CD4-positive, alpha-beta T cell treated with Interleukin-10 for 1 hour (primary cell): ENCODE results near the gene TSPAN10.
"Not testable (repeated sequence)": the region's sequence is repeated elsewhere in the genome, so short reads cannot be mapped to it uniquely, and the experiment has no call there.

Source experiments
- DNase-seq: peaks from one replicate; pipeline ENCODE4 v3.0.0-alpha.2; 2020

Gene TSPAN10

DNA sequence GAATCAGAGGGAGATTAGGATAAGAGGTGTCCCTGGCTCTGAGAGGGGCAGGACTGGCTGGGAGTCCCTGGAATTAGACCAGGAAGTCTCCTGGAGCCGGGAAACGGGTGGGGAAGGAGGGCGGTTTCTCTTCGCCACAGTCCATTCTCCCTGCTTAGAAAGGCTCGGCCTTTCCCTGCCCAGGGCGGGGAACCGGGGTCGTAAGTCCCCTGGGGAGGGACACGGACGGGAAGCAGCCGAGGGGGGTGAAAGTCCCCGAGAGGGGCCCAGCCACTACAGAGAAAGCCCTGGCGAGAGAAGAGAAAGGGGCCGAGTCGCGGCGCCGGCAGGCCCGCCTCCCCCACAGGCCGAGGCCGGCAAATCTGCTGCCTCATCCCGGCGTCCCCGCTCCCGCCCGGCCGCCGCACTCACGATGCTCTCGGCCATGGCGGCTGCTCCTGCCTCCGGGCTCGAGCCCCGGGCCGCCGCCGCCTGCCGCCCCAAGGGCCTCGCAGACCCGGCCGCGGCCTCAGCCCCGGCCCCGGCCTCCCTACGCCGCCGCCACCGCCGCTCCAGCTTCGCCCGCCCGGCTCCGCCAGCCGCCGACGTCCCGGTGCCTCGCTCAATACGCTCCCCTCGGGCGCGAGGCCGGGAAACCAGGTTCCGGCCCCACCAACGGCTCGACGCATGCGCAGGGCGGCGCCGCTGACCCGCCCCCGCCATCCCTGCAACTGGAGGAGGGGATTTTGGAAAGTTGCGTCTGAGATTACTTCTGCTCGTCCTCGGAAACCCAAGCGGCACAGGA, at the start of gene TSPAN10, which contains the start of gene NPLOC4:
Gene TSPAN10 (plus strand): TSS at position 692 of the 784 bp plus-strand sequence. CDS start 5,217 bp downstream, outside the sequence.
Gene NPLOC4 (minus strand): TSS at position 608 of the 784 bp plus-strand sequence. CDS start 182 bp downstream, at position 426.
- peak; percentile 88 for DNase-seq

GRCh38 chr17:81589612-81590011, 47.4 kb upstream of the TSPAN10 start:
- DNase-seq: no peak

DNA sequence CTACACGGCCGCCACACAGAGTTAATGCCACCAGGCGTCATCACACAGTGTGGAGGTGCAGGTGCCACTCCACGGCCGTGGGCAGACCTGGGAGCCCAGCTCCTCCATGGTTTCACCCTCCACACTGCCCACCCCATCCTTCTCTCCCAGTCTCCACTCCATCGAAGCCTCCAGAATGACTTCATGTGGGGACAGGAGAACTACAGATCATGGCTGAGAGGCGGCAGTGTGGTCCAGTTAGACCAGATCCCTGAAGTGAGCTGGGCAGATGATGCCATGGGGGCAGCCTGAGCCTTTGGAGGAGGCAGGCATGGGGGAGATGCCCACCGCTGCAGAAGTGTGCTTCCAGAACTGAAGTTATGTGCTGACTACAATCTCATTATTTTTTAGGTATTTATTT, 46.9 kb upstream of the TSPAN10 start:
- no peak for DNase-seq

DNA sequence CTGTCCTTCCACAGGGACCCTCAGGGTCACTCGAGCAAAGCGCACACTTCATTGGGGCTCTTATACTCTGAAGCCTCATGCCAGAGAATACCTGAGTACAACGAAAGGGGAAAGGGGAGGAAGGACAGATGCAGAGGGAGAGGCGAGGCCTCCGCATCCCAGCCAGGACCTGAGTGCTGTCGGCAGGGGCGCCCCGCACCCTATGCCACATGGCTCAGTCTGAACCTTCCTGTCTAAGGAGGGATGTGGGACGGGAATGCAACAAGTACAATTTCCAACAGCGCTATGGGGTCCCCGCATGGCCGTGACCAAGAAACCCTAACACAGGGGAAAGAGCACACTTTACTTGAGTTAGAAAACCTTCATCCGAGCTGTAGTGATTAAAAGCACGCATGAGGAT, 45.0 kb upstream of the TSPAN10 start:
- no peak for DNase-seq

DNA sequence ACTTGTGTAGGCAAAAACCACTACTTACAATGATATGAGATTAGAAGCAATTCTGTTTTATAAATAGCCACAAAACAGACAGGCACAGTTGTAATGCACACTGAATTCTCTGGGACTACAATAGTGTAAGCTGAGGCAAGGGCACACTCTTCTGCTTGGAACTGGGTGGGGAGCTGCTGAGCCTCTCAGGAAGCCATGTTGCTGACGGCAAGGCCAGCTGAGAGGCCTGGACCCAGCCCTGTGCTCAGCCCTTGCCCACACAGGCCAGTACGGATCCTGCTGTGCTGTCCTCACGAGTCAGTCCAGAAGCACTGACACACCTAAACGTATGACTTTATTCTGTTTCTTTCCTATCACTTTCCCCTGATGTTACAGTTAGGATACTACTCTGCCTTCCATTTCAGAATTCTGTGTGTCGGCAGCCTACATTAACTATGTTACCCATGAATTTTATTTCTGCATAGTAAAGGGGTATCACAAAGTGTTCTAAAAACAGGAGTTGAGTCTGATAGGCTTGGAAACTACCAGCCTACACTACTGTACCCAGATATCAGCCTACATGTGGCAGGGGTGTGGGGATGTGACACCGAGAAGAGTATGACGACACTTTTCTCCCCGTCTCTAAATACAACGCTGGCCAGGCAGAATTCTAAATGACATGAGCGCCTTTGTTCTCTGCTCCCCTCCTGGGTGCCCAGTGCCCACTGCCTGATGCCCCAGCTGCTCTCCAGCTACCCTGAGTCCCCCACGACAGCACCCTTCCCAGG, 43.7 kb upstream of the TSPAN10 start:
- DNase-seq: no peak

- DNase-seq: no peak
These were observed 37.1 kb upstream of the TSPAN10 start for GRCh38 chr17:81599719-81600486.

DNA sequence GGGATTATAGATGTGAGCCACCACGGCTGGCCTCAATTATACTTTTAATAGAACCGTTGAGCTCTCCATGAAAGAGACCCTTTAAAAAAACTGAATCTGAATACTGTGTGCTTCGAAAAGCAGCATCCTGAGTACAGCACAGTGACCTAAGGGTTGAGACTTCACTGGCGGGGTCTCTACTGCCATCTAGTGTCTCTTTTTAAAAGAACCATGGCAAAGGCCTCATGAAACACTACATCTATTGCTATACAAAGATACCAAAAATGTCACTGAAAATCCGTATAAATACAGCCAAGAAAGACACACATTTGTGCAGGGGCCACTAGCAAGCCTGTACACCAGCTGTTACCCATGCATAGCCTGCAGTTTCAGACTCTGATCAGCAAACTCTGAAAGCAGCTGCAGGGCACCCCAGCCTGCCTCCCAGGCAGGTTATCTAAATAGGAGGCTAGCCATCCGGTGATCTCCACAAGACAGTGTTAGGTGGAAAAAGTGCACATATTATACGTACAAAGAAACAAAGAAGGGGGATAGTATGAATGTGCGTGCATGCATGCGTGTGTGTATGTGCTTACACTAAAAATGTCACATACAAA, 35.4 kb upstream of the TSPAN10 start:
- DNase-seq: peak; percentile 72

- no peak for DNase-seq
These were observed 33.0 kb upstream of the TSPAN10 start for GRCh38 chr17:81603846-81604610.

DNA sequence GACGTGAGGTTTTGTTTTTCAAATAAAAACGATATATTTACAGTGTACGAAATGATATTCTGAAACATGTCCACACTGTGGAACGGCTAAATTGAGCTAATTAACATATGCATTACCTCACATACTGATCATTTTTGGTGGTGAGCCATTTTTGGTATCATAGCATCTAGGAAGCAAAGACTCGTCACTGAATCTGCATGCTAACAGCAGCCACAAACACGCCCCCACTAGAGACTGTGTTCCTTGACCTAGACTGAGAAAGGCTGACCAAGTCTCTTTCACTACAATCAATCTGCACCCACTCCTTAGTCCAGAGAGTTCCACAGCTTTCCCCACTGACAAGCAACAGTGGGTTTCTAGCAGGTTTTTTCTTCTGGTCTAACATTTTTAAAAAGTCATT, 29.6 kb upstream of the TSPAN10 start:
- no peak for DNase-seq

- no peak for DNase-seq
These were observed 28.9 kb upstream of the TSPAN10 start for GRCh38 chr17:81608082-81608481.

DNA sequence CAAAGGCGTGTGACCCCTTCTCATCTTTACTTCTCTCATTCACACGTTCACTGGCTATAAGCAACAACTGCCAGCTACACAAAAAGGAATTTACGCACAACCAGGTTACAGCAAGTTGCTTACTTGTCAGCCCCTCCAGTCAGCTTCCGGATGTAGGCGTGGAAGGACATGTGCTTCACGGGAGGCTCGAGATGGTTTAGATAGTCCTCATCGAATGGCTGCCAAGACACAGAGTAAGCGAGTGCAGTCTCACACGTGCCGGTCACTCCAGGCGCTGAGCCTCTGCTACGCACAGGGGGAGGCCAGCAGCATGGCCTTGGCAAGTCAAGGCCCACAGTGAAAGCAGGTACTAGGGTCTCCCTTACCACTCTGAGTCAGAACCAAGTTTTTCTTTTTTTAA, 28.4 kb upstream of the TSPAN10 start:
- DNase-seq: no peak

GRCh38 chr17:81609541-81610311, 27.3 kb upstream of the TSPAN10 start:
- no peak for DNase-seq

- no peak for DNase-seq
These were observed 24.6 kb upstream of the TSPAN10 start for GRCh38 chr17:81612172-81612970.

- DNase-seq: no peak
These were observed 21.5 kb upstream of the TSPAN10 start for GRCh38 chr17:81615401-81615930.

GRCh38 chr17:81616877-81617276, 20.1 kb upstream of the TSPAN10 start:
- no peak for DNase-seq

DNA sequence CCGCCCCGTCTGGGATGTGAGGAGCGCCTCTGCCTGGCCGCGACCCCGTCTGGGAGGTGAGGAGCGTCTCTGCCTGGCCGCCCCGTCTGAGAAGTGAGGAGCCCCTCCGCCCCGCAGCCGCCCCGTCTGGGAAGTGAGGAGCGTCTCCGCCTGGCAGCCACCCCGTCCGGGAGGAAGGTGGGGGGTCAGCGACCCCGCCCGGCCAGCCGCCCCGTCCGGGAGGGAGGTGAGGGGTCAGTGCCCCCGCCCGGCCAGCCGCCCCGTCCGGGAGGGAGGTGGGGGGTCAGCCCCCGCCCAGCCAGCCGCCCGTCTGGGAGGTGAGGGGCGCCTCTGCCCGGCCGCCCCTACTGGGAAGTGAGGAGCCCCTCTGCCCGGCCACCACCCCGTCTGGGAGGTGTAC, 18.7 kb upstream of the TSPAN10 start:
- not testable (repeated sequence) for DNase-seq

DNA sequence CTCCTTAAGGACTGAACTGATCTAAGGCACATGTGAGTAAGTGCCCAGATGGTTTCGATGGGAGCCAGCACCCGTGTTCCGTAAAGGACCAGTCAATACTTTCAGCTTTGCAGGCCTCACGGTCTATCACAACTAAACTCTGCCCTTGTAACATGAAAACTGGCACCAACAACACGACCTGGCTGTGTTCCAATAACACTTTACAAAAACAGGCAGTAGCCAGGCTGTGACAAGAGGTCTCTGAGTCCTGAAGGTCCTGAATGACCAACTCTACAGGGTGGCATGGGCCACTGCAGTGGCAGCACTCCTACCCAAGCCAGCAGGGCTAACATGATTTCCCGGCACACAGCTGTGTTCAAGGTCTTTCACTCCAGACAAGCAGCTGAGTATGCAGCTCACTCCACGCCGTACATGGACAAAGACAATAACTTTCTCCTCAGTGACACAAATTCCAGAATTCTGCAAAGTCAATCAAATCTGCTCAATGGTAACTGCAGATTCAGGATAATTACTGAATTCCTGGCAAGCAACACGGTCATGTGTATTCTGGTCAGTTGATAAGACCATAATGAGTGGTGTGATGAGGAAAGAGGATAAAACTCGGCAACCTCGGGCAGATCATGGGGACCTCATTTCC, 15.4 kb upstream of the TSPAN10 start:
- no peak for DNase-seq

- no peak for DNase-seq
These were observed 6.7 kb upstream of the TSPAN10 start for GRCh38 chr17:81630274-81630673.

GRCh38 chr17:81631482-81631881, 5.5 kb upstream of the TSPAN10 start:
- no peak for DNase-seq

DNA sequence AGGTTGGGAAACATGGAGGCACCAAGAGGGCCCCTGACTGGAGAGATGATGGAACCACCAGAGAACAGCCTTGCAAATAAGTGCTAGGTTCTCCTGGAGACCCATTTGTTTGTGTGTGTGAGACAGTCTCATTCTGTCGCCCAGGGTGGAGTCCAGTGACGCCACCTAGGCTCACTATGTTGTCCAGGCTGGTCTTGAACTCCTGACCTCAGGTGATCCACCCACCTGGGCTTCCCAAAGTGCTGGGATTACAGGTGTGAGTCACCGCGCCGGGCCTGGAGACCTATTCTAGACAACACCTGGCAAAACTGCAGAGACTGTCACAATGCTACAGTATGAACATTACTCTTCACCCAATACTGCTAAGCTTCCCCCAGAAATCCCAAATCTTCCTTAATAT, 1.6 kb upstream of the TSPAN10 start:
- no peak for DNase-seq
